Right lobe of liver (tissue), 6 donors: ENCODE results near the gene TTC32. TPM values are rescaled to one million over a fixed set of nuclear protein-coding genes. Genes with fewer than 3 reads are reported as not detected.

Experiments used
- ATAC-seq, 4 donors: fragments of 200-7000 bp; cut with Tn5 transposase; one replicate each; pipeline ENCODE4 v1.9.1; 2020; ENCODE audit warnings: mild to moderate bottlenecking in 4 of 4, moderate library complexity in 4 of 4
- DNase-seq, 3 donors: peaks; one replicate each; pipeline ENCODE4 v3.0.0-alpha.2; 2020
- H3K27ac ChIP-seq, 3 donors: fragments of 200-600 bp; one replicate each; pipeline ENCODE4 v1.8.0; 2022
- H3K27me3 ChIP-seq, 2 donors: fragments of 200-600 bp; one replicate each; pipeline ENCODE4 v1.8.0; 2022
- H3K36me3 ChIP-seq, 4 donors: fragments of 200-600 bp; sonication (generic) in 1 of 4; one replicate each; pipeline versions ENCODE4 v1.5.1 to v1.8.0; 2017 to 2022; ENCODE audit warnings: control low read depth in 1 of 4
- H3K4me1 ChIP-seq, 4 donors: fragments of 200-600 bp; sonication (generic) in 1 of 4; one replicate each; pipeline versions ENCODE4 v1.5.1 to v1.8.0; 2017 to 2022; ENCODE audit warnings: control low read depth in 1 of 4
- H3K4me3 ChIP-seq, 3 donors: fragments of 200-600 bp; one replicate each; pipeline ENCODE4 v1.8.0; 2022
- H3K9me3 ChIP-seq, 4 donors: fragments of 200-600 bp; sonication (generic) in 1 of 4; one replicate each; pipeline versions ENCODE4 v1.5.1 to v1.8.0; 2017 to 2022; ENCODE audit warnings: control low read depth in 1 of 4
- CTCF ChIP-seq, 4 donors: fragments of 200-600 bp in 3 of 4; fragments of 450-650 bp in 1 of 4; IDR thresholded peaks; one replicate each; pipeline versions ENCODE4 v1.5.1 to v1.8.0; 2016 to 2022; ENCODE audit warnings: antibody characterized with exemption in 4 of 4, mild to moderate bottlenecking in 2 of 4
- POLR2A ChIP-seq: fragments of 450-650 bp; IDR thresholded peaks from one replicate; pipeline ENCODE4 v1.6.1; 2017; ENCODE audit warnings: antibody characterized with exemption, mild to moderate bottlenecking
- WGBS: methylation state at CpG from one replicate; pipeline ENCODE4 v1.1.6; 2018; ENCODE audit warnings: low coverage, low lambda C conversion rate; ENCODE audit not compliant: insufficient coverage; ENCODE audit errors: missing lambda C conversion rate; 5-methylcytosine and 5-hydroxymethylcytosine counted together
- intact Hi-C, 2 donors: fragments of 100-400 bp; cut with DNase I; formaldehyde crosslinking; loops; one replicate each; pipeline versions ENCODE4 v1.11.2 to v1.14.1; 2022
- total RNA-seq, 6 experiments: library from RNA; depleted of rRNA in 2 of 6; stranded (reverse); fragments of >200 nt in 2 of 6; fragmentation: NEBNext Ultra II Directional in 3 of 6; extraction: Animal tissue kit (Norgen Biotek cat#: 25700) in 3 of 6; gene quantifications; one replicate each; pipeline versions ENCODE4 v1.1.0 to v1.2.4, GENCODE V29; 2016 to 2023
- donor health status: DM: no; HTN: yes; CAD: no.
- donor health status: DM: no; HTN: no; CAD: no.
- donor health status: DM: no; HTN: no; CAD: no.
- donor health status: DM: no; HTN: yes; CAD: no.
- donor health status: DM: no; HTN: yes; CAD: no.

Gene TTC32
- total RNA-seq, 6 experiments from 2014 or later, result 2.4 to 5.5 (median 3.8) TPM

- ATAC-seq (peak; percentile 36 to 53 (median 48)), DNase-seq (peak in 1 of 3 donors; percentile 41)
- no peaks in the 10 kb centered on the region for H3K9me3 ChIP-seq
- WGBS, result 13% methylated on average over 16 of the region's 52 CpGs
- peaks cover 0 to 2% (median 0%) of the 10 kb centered on the region in 4 donors for H3K4me1 ChIP-seq
- H3K27ac ChIP-seq, result no peak overlapping the region
- TF ChIP-seq POLR2A, result no peak
- no peak for TF ChIP-seq CTCF (IDR thresholded peaks at IDR 0.05)
- intact Hi-C loops, result loop anchor here in 1 of 2 donors (10.0 kb wide), 1 partner anchor 514 kb away; the partner anchor contains the start of gene OSR1
- peak overlapping the region; percentile 11 to 42 (median 19) for H3K4me3 ChIP-seq
- H3K36me3 ChIP-seq, result no peaks in the 10 kb centered on the region
- H3K27me3 ChIP-seq, result no peaks in the 10 kb centered on the region
Observed at GRCh38 chr2:19868701-19869580, 32.8 kb downstream of the TTC32 start.

GRCh38 chr2:19868224-19868623, 33.6 kb downstream of the TTC32 start:
- WGBS, result 74% methylated on average over 7 of the region's 7 CpGs
- Histone ChIP-seq H3K27me3 (no peaks in the 10 kb centered on the region), H3K9me3 (no peaks in the 10 kb centered on the region), H3K4me3 (peak overlapping the region in 1 of 3 donors; percentile 42), H3K36me3 (no peaks in the 10 kb centered on the region), H3K4me1 (peaks cover 0 to 6% (median 0%) of the 10 kb centered on the region in 4 donors), H3K27ac (no peak overlapping the region)
- intact Hi-C loops, result loop anchor here in 1 of 2 donors (10.0 kb wide), 1 partner anchor 513 kb away; the partner anchor contains the start of gene OSR1
- DNase-seq, result no peak
- no peak for ATAC-seq
- TF ChIP-seq POLR2A (no peak), CTCF (IDR thresholded peaks at IDR 0.05) (no peak)

GRCh38 chr2:19866771-19867170, 35.0 kb downstream of the TTC32 start:
- ATAC-seq, result no peak
- Histone ChIP-seq H3K27me3 (no peaks in the 10 kb centered on the region), H3K9me3 (no peaks in the 10 kb centered on the region), H3K4me3 (no peak overlapping the region), H3K27ac (no peak overlapping the region), H3K4me1 (peaks cover 0 to 6% (median 0%) of the 10 kb centered on the region in 4 donors), H3K36me3 (no peaks in the 10 kb centered on the region)
- DNase-seq, result no peak
- no CpG with 5 or more reads among the region's 2 CpGs for WGBS
- intact Hi-C loops, result loop anchor here in 1 of 2 donors (10.0 kb wide), 1 partner anchor 512 kb away; the partner anchor contains the start of gene OSR1
- TF ChIP-seq POLR2A (no peak), CTCF (IDR thresholded peaks at IDR 0.05) (no peak)

- DNase-seq (no peak), ATAC-seq (no peak)
- Histone ChIP-seq H3K4me3 (no peak overlapping the region), H3K4me1 (peaks cover 0 to 6% (median 0%) of the 10 kb centered on the region in 4 donors), H3K27ac (no peak overlapping the region), H3K36me3 (no peaks in the 10 kb centered on the region), H3K9me3 (no peaks in the 10 kb centered on the region), H3K27me3 (no peaks in the 10 kb centered on the region)
- intact Hi-C loops, result loop anchor here in 1 of 2 donors (10.0 kb wide), 1 partner anchor 510 kb away; the partner anchor contains the start of gene OSR1
- 88% methylated on average over 1 of the region's 2 CpGs for WGBS
- no peak for TF ChIP-seq POLR2A
- TF ChIP-seq CTCF (IDR thresholded peaks at IDR 0.05), result no peak
Observed at GRCh38 chr2:19865151-19865550, 36.6 kb downstream of the TTC32 start.
